ENCODE results near the gene MZT2B.
A peak's percentile ranks its signal among the peaks of the same experiment; 100 is the strongest.
"Not testable (repeated sequence)": the region's sequence is repeated elsewhere in the genome, so short reads cannot be mapped to it uniquely, and the experiment has no call there.

The MZT2B gene

GRCh38 chr2:130152816-130153595 is 29.1 kb upstream of the MZT2B start:
- DNase-seq (ENCODE audit: low spot score): no peak

GRCh38 chr2:130153721-130154422 is 28.2 kb upstream of the MZT2B start:
- DNase-seq (ENCODE audit: low spot score): not testable (repeated sequence)

DNA sequence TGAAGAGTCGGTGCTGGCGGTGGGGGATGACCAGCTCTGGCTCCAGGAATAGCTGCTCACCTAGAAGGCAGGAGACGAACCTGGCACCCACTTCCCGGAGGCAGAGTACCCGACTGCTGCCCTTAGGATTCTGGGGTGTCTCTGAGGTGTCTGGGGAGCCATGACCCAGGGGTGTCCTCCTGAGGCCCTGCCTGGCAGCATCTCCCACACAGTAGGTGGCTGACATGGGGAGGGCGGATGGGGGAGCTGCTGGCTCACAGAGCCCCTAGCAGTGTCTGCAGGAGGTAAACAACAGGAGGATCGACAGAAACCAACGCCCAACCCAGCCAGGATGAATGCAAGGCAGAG is 27.7 kb upstream of the MZT2B start:
- DNase-seq (ENCODE audit: low spot score): not testable (repeated sequence)

GRCh38 chr2:130154773-130155765 is 27.0 kb upstream of the MZT2B start:
- DNase-seq (ENCODE audit: low spot score): no peak

DNA sequence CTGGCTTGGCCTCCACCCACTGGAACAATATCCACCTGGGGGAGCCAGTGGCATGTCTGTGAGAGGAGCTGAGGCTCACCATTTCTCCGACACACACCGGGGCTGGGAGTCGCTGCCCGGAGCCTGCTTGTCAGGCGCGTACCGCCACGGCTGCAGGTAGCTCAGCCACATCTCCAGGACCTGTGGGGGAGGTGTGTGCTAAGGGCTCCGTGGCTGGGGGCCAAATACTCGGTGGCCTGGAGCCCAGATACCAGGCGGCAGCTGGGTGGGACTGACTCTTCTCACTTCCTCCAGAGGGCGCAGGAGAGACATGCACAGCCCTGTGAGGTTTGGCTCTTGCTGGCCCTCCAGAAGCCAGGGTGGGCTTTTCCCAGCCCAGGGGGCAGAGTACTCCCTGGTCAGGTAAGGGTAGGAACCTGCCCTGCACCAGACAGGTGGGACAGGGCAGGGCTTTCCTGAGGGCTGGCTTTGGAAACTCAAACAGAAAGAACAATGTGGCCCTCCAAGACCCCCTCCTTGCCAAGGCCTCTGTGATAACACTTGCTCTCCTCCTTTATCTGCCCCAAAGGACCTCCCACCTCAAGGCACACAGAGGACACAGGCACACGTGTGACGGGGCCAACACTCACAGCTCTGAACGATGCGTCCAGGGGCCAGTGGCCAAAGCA is 26.0 kb upstream of the MZT2B start:
- peak; percentile 7 for DNase-seq (ENCODE audit: low spot score)

- DNase-seq (ENCODE audit: low spot score): no peak
These were observed 25.4 kb upstream of the MZT2B start for GRCh38 chr2:130156624-130157004.

DNA sequence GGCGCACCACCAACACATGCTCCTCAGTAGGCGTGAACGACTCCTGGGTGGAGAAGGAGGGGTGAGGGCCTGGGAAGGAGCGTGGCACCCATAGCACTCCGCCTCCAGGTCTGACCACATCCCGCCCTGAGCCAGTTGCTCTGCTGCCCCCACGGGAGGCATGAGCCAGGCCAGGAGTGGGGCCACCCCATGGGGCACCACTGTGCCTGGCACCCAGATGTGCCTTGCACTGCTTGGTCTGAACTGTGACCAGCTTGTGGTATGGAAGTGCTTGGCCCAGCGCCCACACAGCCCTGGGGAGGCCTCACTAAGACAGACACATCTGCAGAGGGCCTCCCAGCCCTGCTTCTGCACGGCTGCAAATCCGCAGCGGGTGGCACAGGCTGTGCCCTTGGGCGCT is 24.7 kb upstream of the MZT2B start:
- not testable (repeated sequence) for DNase-seq (ENCODE audit: low spot score)

- DNase-seq (ENCODE audit: low spot score): not testable (repeated sequence)
These were observed 24.1 kb upstream of the MZT2B start for GRCh38 chr2:130157825-130158514.

DNA sequence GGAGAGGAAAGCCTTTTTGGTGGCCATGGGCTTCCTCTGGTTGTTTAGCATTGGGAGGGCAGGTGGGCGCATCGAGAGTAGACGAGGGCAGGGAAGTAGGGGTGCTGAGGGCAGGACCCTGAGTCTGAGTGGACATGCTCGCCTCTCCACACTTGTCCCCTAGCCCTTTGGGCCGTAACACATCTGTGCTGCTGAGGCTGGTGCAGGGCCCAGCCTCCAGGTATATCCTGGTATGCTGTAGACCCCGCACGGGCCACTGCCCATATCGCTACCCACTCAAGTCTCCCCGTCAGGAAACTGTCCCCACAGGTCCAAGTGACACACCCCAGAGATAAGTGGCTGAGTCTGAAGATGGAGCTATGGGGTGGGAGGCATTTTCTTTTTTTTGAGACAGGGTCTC is 23.4 kb upstream of the MZT2B start:
- no peak for DNase-seq (ENCODE audit: low spot score)

DNA sequence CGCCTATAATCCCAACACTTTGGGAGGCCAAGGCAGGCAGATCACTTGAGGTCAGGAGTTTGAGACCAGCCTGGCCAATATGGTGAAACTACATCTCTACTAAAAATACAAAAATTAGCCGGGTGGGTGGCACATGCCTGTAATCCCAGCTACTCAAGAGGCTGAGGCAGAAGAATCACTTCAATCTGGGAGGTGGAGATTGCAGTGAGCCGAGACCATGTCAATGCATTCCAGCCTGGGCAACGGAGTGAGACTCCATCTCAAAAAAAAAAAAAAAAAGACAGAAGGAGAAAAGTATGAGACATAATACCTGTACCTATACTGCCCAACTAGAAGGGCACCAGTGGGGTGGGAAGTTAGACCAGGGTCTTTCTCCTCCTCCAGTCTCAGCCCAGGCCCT is 22.7 kb upstream of the MZT2B start:
- not testable (repeated sequence) for DNase-seq (ENCODE audit: low spot score)

- no peak for DNase-seq (ENCODE audit: low spot score)
These were observed 21.9 kb upstream of the MZT2B start for GRCh38 chr2:130160131-130160530.

GRCh38 chr2:130160838-130161705 is 21.0 kb upstream of the MZT2B start:
- not testable (repeated sequence) for DNase-seq (ENCODE audit: low spot score)

DNA sequence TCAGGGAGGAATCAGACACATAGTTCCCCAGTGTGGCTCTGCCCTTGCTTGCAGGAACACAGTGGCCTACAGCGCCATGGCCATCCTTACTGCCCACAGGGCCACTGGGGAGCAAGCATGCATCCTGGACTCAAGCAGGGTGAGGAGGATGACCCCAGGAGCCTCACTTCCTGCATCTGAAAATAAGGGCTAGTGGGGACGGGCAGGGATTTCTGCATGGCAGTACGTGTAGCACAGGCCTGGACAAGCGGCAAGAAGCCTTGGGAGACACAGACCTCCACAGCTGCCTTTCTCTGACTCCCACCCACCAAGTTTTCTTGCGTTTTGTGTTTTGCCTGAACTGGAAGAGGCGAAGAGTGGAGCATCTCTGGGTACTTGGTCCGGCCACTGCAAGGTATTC is 19.6 kb upstream of the MZT2B start:
- not testable (repeated sequence) for DNase-seq (ENCODE audit: low spot score)

DNA sequence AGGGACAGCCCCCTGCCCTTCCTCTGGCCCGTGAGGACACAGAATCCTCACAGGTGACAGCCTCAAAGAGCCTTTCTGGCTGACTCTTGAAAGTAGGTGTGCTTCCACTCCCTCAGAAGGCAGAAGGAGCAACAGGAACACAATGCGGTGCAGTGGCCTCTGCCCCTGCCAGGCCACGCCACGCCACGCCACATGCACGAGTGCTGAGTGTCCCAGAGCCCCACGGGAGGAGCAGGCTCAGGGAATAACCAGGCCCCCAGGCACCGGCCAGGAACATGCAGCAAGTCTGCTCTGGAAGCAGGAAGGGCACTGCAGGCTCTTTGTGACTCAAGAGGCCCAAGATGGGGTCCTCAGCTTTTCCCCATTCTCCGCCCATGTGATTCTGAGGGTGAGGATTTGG is 19.1 kb upstream of the MZT2B start:
- DNase-seq (ENCODE audit: low spot score): no peak

DNA sequence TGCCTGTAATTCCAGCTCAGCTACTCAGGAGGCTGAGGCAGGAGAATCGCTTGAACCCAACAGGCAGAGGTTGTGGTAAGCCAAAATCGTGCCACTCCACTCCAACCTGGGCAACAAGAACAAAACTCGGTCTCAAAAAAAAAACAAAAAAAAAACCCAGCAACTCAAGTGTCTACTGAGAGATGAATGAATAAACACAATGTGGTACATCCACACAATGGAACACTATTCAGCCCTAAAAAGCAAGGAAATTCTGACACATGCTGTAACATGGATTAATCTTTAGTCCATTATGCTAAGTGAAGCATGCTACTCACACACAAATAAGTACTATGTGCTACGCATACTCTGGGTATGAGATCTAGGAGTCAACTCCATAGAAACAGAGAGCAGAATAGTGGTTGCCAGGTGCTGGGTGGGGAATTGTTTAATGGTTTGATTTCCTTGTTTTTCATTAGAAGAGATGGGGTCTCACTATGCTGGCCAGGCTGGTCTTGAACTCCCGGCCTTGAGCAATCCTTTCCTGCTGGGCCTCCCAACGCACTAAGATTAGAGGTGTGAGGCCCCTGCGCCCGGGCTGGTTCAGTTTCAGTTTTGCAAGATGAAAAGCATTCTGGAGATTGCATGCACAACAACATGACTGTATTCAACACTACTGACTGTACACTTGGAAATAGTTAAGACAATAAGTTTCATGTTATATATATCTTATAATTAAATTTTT is 16.6 kb upstream of the MZT2B start:
- DNase-seq (ENCODE audit: low spot score): no peak

DNA sequence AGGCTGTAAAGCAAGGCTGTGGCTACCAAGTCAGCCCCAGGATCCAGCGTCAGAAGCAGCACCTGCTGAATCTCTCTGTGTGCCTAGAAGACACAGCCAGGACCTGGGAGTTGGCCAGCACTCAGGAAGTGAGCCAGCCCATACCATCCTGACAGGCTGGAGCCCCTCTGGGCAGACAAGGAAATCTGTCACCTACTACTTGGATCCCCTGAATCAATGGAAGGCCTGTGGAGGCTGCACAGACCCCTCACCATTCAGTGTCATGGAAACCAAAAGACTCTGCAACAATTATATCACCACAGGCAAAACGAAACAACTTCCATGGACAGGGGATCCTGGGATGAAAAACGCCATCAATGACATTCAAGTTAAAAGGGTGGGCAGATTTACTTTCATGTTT is 15.5 kb upstream of the MZT2B start:
- DNase-seq (ENCODE audit: low spot score): not testable (repeated sequence)

- DNase-seq (ENCODE audit: low spot score): peak; percentile 28
These were observed 12.9 kb upstream of the MZT2B start for GRCh38 chr2:130169163-130169562.

DNA sequence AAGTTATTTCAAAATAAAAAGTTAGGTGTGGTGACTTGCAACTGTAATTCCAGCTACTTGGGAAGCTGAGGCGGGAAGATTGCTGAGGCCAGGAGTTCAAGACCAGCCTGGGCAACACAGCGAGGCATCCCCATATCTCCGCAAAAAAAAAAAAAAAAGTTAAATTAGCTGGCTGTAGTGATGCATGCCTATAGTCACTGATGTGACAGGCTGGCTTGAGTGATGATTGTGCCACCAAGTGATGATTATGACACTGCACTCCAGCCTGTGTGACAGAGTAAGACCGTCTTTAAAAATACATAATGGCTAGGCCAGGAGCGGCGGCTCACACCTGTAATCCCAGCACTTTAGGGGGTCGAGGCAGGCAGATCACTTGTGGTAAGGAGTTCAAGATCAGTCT is 12.2 kb upstream of the MZT2B start:
- no peak for DNase-seq (ENCODE audit: low spot score)

- not testable (repeated sequence) for DNase-seq (ENCODE audit: low spot score)
These were observed 7.2 kb upstream of the MZT2B start for GRCh38 chr2:130174866-130175265.
